Skin epidermis (tissue), 12 donors: ENCODE results near the gene NABP1.

Source experiments
- H3K27ac ChIP-seq, 21 experiments: fragments of 200-600 bp; sonication (generic) in 11 of 21; one replicate each; pipeline ENCODE4 v1.5.0; 2020; ENCODE audit warnings: mild to moderate bottlenecking in 3 of 21, inconsistent platforms in 2 of 21, moderate library complexity in 2 of 21
- H3K4me3 ChIP-seq, 7 experiments: fragments of 200-600 bp; sonication (generic) in 2 of 7; one replicate each; pipeline ENCODE4 v1.5.0; 2020; ENCODE audit warnings: inconsistent platforms in 2 of 7, mild to moderate bottlenecking in 2 of 7, moderate library complexity in 1 of 7

Gene NABP1

GRCh38 chr2:191675807-191676721 lies 1.9 kb upstream of the NABP1 start:
- H3K4me3 ChIP-seq: no peak overlapping the region
- H3K27ac ChIP-seq: peak overlapping the region in 20 of 21 experiments; percentile 20 to 98 (median 94)

- peak overlapping the region in 20 of 21 experiments; percentile 79 to 98 (median 94) for H3K27ac ChIP-seq
- peak overlapping the region; percentile 39 to 70 (median 53) for H3K4me3 ChIP-seq
Observed at GRCh38 chr2:191676790-191677645, 918 bp upstream of the NABP1 start.

- H3K27ac ChIP-seq: peak overlapping the region; percentile 79 to 98 (median 94)
- H3K4me3 ChIP-seq: peak overlapping the region; percentile 50 to 70 (median 66)
Observed at GRCh38 chr2:191678437-191679100, 633 bp downstream of the NABP1 start.

GRCh38 chr2:191679818-191680600 lies 2.1 kb downstream of the NABP1 start:
- peak overlapping the region in 17 of 21 experiments; percentile 38 to 98 (median 95) for H3K27ac ChIP-seq
- H3K4me3 ChIP-seq: peak overlapping the region; percentile 3 to 70 (median 56)

DNA sequence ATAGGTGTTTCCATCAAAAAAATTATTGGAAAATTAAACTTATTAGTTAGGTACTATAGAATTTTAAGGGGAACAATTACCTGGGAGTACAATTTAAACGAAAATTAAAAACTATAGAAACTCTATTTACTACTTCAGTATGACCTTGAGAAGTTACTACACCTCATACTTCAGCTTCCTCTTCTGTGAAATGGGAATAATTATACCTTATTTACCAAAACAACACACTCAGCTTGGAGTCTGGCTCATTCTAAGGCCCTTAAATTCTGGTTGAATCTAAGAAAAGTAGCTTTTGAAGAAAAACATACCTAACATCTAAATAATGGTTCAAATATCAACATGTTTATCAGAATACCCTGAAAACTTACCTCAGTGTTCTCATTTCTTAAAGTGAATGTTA lies 2.7 kb downstream of the NABP1 start:
- H3K27ac ChIP-seq: peak overlapping the region in 16 of 21 experiments; percentile 37 to 98 (median 94)
- peak overlapping the region in 6 of 7 experiments; percentile 1 to 70 (median 53) for H3K4me3 ChIP-seq

DNA sequence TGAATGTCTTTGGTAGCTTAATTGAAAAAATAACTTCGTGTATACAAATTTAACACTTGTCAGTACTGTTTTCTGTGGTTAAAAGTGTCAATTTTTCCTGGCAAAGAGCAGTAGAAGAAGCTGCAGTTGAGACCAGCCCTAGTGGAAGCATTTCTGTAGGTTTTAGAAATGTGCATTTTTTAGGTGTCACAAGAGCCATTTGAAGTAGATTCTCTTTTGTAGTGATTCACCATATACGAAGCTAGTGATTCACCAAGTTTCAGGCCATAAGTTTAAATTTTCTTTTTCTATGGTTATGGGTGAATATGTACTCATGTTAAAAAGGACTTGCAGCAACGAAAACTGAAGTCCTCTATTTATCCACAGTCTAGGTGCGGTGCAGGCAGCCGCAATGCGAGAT lies 4.2 kb downstream of the NABP1 start:
- Histone ChIP-seq H3K4me3 (no peak overlapping the region), H3K27ac (peak overlapping the region in 3 of 21 experiments; percentile 8 to 33 (median 15))

DNA sequence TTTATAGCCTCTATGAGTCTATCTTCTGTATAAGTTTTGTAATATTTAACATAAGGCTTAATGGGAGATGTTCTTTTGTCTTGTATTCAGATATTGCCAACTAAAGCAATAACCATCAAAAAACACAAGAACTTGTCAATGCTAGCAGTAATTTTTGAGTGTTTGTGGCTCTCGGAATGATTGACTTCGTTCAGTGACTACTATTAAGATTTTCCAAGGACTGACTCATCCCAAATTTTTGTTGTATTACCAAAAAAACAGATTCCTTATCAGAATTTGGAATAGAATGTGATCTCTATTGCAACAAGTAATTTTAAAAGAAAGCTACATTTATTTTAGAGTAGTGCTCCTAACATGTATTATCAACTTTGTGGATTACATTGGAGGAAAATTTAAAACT lies 8.1 kb downstream of the NABP1 start:
- Histone ChIP-seq H3K27ac (no peak overlapping the region), H3K4me3 (no peak overlapping the region)

DNA sequence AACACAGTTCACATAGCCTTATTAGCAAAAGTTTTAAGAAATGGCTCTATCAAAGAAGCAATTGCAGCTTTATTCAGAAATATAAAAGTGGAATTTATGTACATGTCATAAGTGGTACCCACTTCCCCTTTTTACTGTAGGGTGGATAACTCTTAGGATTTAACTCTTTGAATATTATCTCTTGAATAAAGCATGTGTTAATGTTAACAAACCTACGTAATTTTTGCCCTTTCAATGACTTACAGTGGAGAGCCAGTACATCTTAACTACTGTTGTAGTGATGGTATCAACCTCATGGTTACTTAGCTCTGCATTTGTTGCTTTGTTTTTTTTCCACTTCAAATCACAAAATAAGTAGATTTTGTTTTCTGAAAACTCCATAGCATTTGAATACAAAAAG lies 8.8 kb downstream of the NABP1 start:
- Histone ChIP-seq H3K27ac (no peak overlapping the region), H3K4me3 (no peak overlapping the region)

GRCh38 chr2:191687867-191688266 lies 9.9 kb downstream of the NABP1 start:
- H3K27ac ChIP-seq: peak overlapping the region in 1 of 21 experiments; percentile 7
- no peak overlapping the region for H3K4me3 ChIP-seq

- no peak overlapping the region for H3K4me3 ChIP-seq
- peak overlapping the region in 10 of 21 experiments; percentile 6 to 48 (median 28) for H3K27ac ChIP-seq
Observed at GRCh38 chr2:191688934-191689695, 11.2 kb downstream of the NABP1 start.

- Histone ChIP-seq H3K4me3 (no peak overlapping the region), H3K27ac (peak overlapping the region in 3 of 21 experiments; percentile 7 to 41 (median 34))
Observed at GRCh38 chr2:191690327-191690726, 12.4 kb downstream of the NABP1 start.

- peak overlapping the region in 3 of 21 experiments; percentile 7 to 34 (median 31) for H3K27ac ChIP-seq
- H3K4me3 ChIP-seq: no peak overlapping the region
Observed at GRCh38 chr2:191691016-191691735, 13.2 kb downstream of the NABP1 start.

DNA sequence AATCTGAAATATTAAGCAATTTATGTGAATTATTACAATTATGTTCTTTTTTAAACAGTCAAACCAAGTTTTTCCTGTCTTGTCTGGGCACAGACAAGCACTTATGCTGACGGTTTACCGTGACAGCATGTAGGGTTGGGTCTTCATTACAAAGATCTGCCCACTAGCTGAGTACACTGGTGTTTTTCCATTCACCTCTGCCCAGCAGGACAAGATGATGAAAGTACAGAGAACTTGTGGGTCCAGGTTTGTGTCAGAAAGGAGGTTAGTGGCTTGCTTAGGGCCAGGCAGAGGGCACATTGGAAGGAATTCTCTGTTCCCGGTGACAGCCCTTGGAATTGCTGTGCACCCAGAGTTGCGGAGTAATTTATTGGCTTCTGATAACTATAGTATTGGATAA lies 14.0 kb downstream of the NABP1 start:
- no peak overlapping the region for H3K4me3 ChIP-seq

DNA sequence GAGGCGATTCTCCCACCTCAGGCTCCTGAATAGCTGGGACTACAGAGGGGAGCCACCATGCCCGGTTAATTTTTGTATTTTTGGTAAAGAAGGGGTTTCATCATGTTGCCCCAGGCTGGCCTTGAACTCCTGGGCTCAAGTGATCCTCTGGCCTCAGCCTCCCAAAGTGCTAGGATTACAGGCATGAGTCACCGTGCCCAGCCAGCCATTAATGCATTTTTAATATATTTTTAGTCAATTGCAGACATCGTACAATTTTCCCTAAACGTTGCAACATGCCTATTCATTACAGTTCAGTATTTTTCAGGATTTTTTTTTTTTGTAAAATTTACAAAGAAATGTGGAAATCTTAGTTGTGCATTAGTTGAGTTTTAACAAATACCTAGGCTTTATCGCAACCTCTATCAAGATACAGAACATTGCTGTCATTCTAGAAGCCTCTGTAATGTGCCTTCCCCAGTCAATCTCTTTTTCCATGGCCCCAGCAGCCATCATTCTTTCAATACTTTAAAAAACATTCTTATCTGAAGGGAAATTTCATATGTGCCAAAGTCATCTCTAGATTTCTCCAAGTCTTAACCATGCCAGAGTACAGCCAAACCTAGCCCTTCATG lies 14.7 kb downstream of the NABP1 start:
- Histone ChIP-seq H3K4me3 (no peak overlapping the region), H3K27ac (no peak overlapping the region)

More for the DNA sequence above, 14.0 kb downstream of the NABP1 start:
- H3K27ac ChIP-seq: no peak overlapping the region

- Histone ChIP-seq H3K4me3 (no peak overlapping the region), H3K27ac (no peak overlapping the region)
Observed at GRCh38 chr2:191693166-191693565, 15.2 kb downstream of the NABP1 start.

DNA sequence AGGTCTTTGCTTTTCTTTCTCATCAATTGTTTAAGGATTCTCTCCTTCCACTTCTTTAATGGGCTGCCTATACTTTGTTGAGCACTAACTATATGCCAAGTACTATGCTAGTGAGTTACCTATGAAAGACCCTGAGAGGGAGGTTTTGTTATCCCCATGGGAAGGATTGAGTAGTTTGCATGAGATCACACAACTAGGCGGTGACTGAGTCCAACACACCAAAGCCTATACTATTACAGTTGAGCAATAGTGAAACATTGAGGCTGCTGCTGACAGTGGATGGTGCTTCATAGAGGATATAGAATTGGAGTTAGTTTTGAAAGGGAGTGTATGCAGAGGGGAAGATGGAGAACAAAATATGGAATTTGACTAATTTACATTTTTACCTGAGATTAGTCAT lies 15.8 kb downstream of the NABP1 start:
- no peak overlapping the region for H3K4me3 ChIP-seq
- H3K27ac ChIP-seq: no peak overlapping the region

DNA sequence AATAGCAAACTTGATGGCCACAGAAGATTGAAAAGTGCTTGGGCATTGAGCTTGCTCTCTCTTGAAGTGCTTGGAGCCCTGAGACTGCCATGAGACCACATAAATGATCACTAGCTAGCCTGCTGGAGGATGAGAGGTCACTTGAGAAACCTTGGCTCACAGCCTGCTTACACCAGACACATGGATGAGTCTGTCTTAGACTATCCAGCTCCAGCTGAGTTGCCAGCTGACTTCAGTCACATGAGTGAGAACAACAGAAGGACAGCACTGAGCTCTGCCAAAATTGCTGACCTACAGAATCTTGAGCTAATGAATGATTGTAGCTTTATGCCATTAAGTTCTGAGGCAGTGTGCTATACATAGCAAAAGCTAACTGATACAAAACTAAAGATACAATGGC lies 18.1 kb downstream of the NABP1 start:
- Histone ChIP-seq H3K4me3 (no peak overlapping the region), H3K27ac (peak overlapping the region in 1 of 21 experiments; percentile 20)
